CD14-positive monocyte (primary cell): ENCODE data around the gene FGFR3. TPM values are rescaled to one million over a fixed set of nuclear protein-coding genes. Genes with fewer than 3 reads are reported as not detected.

Experiments used
- DNase-seq, 3 donors: peaks; one replicate each; pipeline ENCODE4 v3.0.0-alpha.2; 2011 to 2022
- H2AFZ ChIP-seq: 2 replicates; pipeline ENCODE4 v1.6.0; 2012; ENCODE audit warnings: mild to moderate bottlenecking, low read depth, low read length, inconsistent platforms; ENCODE audit not compliant: insufficient read depth, poor library complexity, severe bottlenecking
- H3K27ac ChIP-seq, 2 donors: 1 replicate in 1 of 2; 2 replicates in 1 of 2; pipeline ENCODE4 v1.5.1; 2012 to 2013; ENCODE audit warnings: low read length in 2 of 2, control low read depth in 1 of 2, inconsistent platforms in 1 of 2, low read depth in 1 of 2, mild to moderate bottlenecking in 1 of 2
- H3K27me3 ChIP-seq, 2 donors: one replicate each; pipeline versions ENCODE4 v1.6.0 to v1.6.1; 2011 to 2013; ENCODE audit warnings: low read length in 2 of 2; ENCODE audit not compliant: control insufficient read depth in 2 of 2, insufficient read depth in 2 of 2
- H3K36me3 ChIP-seq, 2 donors: replicated peaks in 1 of 2; 1 replicate in 1 of 2; 2 replicates in 1 of 2; pipeline versions ENCODE4 v1.5.1 to v1.6.1; 2012 to 2013; ENCODE audit warnings: low read length in 2 of 2, control low read depth in 1 of 2, inconsistent platforms in 1 of 2, mild to moderate bottlenecking in 1 of 2; ENCODE audit not compliant: insufficient read depth in 2 of 2, control insufficient read depth in 1 of 2
- H3K4me1 ChIP-seq, 2 donors: 1 replicate in 1 of 2; 2 replicates in 1 of 2; pipeline versions ENCODE4 v1.5.1 to v1.6.1; 2012 to 2013; ENCODE audit warnings: low read length in 2 of 2, control low read depth in 1 of 2, inconsistent platforms in 1 of 2, mild to moderate bottlenecking in 1 of 2, moderate library complexity in 1 of 2; ENCODE audit not compliant: insufficient read depth in 2 of 2, control insufficient read depth in 1 of 2
- H3K4me2 ChIP-seq: replicated peaks from 2 replicates; pipeline ENCODE3; 2012; ENCODE audit warnings: low read length, moderate library complexity, mild to moderate bottlenecking; ENCODE audit not compliant: poor library complexity, severe bottlenecking; ENCODE audit errors: extremely low read depth
- H3K4me3 ChIP-seq, 3 experiments: fragments of 200-600 bp in 1 of 3; sonication (generic) in 1 of 3; replicated peaks in 1 of 3; 1 replicate in 2 of 3; 2 replicates in 1 of 3; pipeline ENCODE4 v1.5.1; 2011 to 2013; ENCODE audit warnings: low read length in 3 of 3, mild to moderate bottlenecking in 3 of 3, control low read depth in 2 of 3, low read depth in 2 of 3, inconsistent platforms in 1 of 3, moderate library complexity in 1 of 3
- H3K79me2 ChIP-seq: 2 replicates; pipeline ENCODE4 v1.6.0; 2012; ENCODE audit warnings: mild to moderate bottlenecking, control low read depth, inconsistent platforms, low read length, moderate library complexity; ENCODE audit not compliant: insufficient read depth
- H3K9ac ChIP-seq: 2 replicates; pipeline ENCODE4 v1.6.0; 2017; ENCODE audit warnings: low read length, mild to moderate bottlenecking; ENCODE audit not compliant: insufficient read depth, poor library complexity, severe bottlenecking
- H3K9me3 ChIP-seq, 2 donors: replicated peaks in 1 of 2; 1 replicate in 1 of 2; 2 replicates in 1 of 2; pipeline versions ENCODE4 v1.5.1 to v1.6.1; 2012 to 2013; ENCODE audit warnings: low read length in 2 of 2, control low read depth in 1 of 2; ENCODE audit not compliant: control insufficient read depth in 1 of 2, insufficient read depth in 1 of 2
- H4K20me1 ChIP-seq: 2 replicates; pipeline ENCODE4 v1.6.0; 2012; ENCODE audit warnings: mild to moderate bottlenecking, low read length, control low read depth, moderate library complexity; ENCODE audit not compliant: insufficient read depth
- H3K27ac Mint-ChIP-seq, 7 donors: one replicate each; pipeline ENCODE4 v1.8.0; 2020; ENCODE audit warnings: mild to moderate bottlenecking in 7 of 7, mixed read lengths in 7 of 7, moderate library complexity in 6 of 7, inconsistent platforms in 2 of 7
- H3K27me3 Mint-ChIP-seq, 3 donors: one replicate each; pipeline ENCODE4 v1.8.0; 2021 to 2022; ENCODE audit warnings: low read depth in 3 of 3, mild to moderate bottlenecking in 3 of 3, mixed read lengths in 3 of 3, moderate library complexity in 3 of 3, inconsistent platforms in 1 of 3
- H3K36me3 Mint-ChIP-seq, 2 donors: one replicate each; pipeline ENCODE4 v1.8.0; 2020; ENCODE audit warnings: mixed read lengths in 2 of 2, inconsistent platforms in 1 of 2, mild to moderate bottlenecking in 1 of 2
- H3K4me1 Mint-ChIP-seq: one replicate; pipeline ENCODE4 v1.8.0; 2020; ENCODE audit warnings: mild to moderate bottlenecking, mixed read lengths
- H3K4me3 Mint-ChIP-seq, 2 donors: one replicate each; pipeline ENCODE4 v1.8.0; 2020; ENCODE audit warnings: mild to moderate bottlenecking in 2 of 2, mixed read lengths in 2 of 2, moderate library complexity in 1 of 2
- H3K9me3 Mint-ChIP-seq, 7 donors: one replicate each; pipeline ENCODE4 v1.8.0; 2020 to 2022; ENCODE audit warnings: mixed read lengths in 7 of 7, mild to moderate bottlenecking in 6 of 7, moderate library complexity in 6 of 7, inconsistent platforms in 2 of 7
- WGBS: methylation state at CpG from one replicate; pipeline ENCODE4 v1.1.5; 2013; ENCODE audit warnings: missing lambda C conversion rate; ENCODE audit not compliant: insufficient coverage; 5-methylcytosine and 5-hydroxymethylcytosine counted together
- intact Hi-C, 2 donors: fragments of 100-400 bp; cut with micrococcal nuclease; formaldehyde crosslinking; loops; one replicate each; pipeline versions ENCODE4 v1.15.0 to v1.15.1; 2023
- polyA plus RNA-seq, 3 donors: library from polyadenylated mRNA; depleted of rRNA in 1 of 3; unstranded in 2 of 3; stranded (reverse) in 1 of 3; fragments of 300-500 nt in 2 of 3; fragments of >200 nt in 1 of 3; fragmentation: Illumina TruSeq in 2 of 3; gene quantifications; 1 replicate in 2 of 3; 2 replicates in 1 of 3; pipeline ENCODE4 v1.2.3, GENCODE V29; 2012 to 2021
- TF ChIP-seq, protein P1 (sequence below): fragments of 200-600 bp; IDR thresholded peaks from one replicate; pipeline ENCODE4 v1.8.0; 2022; ENCODE audit warnings: antibody characterized with exemption, mild to moderate bottlenecking

Gene FGFR3
- polyA plus RNA-seq, 3 donors: 0.07 TPM; not detected in 2

DNA sequence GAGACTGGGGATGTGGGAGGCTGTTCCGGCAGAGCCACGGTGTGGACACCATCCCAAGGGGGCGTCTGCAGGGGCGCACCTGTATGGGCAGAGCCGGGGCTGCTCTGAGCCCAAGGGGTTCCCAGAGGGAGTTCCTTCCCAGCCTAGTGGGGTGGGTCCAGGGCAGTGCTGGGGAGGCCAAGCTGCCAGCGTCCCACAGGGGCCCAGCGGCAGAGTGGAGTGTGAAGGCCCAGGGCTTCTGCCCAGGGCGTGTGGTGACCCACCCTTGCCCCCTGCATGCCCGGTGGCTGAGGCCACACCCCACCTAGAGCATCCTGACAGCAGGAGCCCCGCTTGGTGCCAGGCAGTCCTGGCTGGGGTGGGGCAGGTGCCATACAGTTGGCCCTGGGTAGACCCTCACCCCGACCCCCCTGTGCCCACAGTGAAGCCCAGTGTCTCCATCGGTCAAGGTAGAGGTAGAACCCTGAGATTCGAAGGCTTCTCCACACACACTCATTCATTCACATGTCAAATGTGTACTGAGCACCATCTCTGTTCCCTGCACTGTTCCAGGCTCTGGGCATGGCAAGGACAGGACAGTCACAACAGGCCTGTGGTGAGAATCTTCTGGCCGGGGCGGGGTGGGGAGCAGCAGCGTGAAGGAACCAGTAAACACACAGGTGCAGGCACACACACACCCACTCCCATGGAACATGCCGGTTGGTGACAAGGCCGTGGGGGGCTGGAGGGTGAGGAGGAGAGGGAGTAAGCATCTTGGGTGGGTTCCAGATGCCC, 42.5 kb upstream of the FGFR3 start:
- intact Hi-C loops: loop anchor here in 1 of 2 donors (5.0 kb wide), 1 partner anchor 57 kb away; no protein-coding TSS in a partner anchor
- Mint-ChIP-seq H3K9me3 (peaks cover 0 to 4% (median 0%) of the 10 kb centered on the region in 7 donors), H3K4me3 (no peak overlapping the region), H3K4me1 (peaks cover 10% of the 10 kb centered on the region), H3K27ac (no peak overlapping the region), H3K36me3 (peaks cover 0 to 2% of the 10 kb centered on the region in 2 donors), H3K27me3 (peaks cover 0 to 6% (median 2%) of the 10 kb centered on the region in 3 donors)
- peaks cover 0 to 2% of the 10 kb centered on the region in 2 donors for H3K36me3 ChIP-seq
- H2AFZ ChIP-seq: no peak overlapping the region
- no peak overlapping the region for H3K27ac ChIP-seq
- H3K27me3 ChIP-seq: peaks cover 0 to 6% of the 10 kb centered on the region in 2 donors
- TF ChIP-seq, protein P1, sequence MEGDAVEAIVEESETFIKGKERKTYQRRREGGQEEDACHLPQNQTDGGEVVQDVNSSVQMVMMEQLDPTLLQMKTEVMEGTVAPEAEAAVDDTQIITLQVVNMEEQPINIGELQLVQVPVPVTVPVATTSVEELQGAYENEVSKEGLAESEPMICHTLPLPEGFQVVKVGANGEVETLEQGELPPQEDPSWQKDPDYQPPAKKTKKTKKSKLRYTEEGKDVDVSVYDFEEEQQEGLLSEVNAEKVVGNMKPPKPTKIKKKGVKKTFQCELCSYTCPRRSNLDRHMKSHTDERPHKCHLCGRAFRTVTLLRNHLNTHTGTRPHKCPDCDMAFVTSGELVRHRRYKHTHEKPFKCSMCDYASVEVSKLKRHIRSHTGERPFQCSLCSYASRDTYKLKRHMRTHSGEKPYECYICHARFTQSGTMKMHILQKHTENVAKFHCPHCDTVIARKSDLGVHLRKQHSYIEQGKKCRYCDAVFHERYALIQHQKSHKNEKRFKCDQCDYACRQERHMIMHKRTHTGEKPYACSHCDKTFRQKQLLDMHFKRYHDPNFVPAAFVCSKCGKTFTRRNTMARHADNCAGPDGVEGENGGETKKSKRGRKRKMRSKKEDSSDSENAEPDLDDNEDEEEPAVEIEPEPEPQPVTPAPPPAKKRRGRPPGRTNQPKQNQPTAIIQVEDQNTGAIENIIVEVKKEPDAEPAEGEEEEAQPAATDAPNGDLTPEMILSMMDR: no peak
- no peak for DNase-seq
- peaks cover 26 to 29% of the 10 kb centered on the region in 2 donors for H3K4me1 ChIP-seq
- H3K9ac ChIP-seq: no peak overlapping the region
- no peaks in the 10 kb centered on the region for H3K79me2 ChIP-seq
- H3K9me3 ChIP-seq: no peaks in the 10 kb centered on the region
- no peak overlapping the region for H3K4me3 ChIP-seq
- no peak overlapping the region for H3K4me2 ChIP-seq
- 92% methylated on average over 6 of the region's 18 CpGs for WGBS
- peaks cover 5% of the 10 kb centered on the region for H4K20me1 ChIP-seq

DNA sequence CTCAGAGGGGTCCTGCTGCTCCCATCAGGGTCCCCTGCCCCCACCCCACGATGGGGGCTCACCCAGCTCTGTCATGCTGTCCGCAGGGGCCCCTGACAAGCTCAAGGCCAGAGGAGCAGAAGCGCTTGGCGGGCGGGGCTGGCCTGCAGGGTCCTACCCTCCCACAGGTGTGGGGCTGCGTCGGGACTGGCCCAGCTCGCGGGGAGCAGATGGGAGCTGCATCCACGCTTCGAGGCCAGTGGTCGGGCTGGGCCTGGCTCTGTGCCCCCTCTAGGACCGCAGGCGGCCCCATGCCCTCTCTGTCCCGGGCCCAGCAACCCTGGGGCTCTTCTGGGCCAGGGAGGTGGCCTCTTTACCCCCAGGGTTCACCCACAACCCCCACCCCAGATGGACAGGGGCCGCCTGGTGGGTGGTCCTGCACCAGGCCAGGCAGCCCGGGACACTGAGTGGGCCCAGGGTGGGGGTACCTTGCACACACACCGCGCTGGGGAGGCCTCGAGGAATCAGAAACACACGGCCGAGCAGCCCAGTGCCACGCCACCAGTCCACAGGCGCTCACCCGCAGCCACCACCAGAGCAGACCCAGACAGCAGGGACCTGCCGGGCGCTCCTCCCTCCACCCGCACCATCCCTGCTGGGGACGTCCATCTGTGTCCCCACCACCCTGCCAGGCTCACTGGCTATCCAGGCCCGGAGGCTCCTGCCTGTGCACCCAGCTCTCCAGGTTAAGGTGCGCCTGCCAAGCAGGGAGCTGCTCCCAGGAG, 41.8 kb upstream of the FGFR3 start:
- Mint-ChIP-seq H3K4me1 (peaks cover 10% of the 10 kb centered on the region), H3K27ac (no peak overlapping the region), H3K27me3 (peaks cover 0 to 6% (median 2%) of the 10 kb centered on the region in 3 donors), H3K9me3 (peaks cover 0 to 4% (median 0%) of the 10 kb centered on the region in 7 donors), H3K36me3 (no peaks in the 10 kb centered on the region), H3K4me3 (no peak overlapping the region)
- Histone ChIP-seq H3K27me3 (peaks cover 0 to 6% of the 10 kb centered on the region in 2 donors), H4K20me1 (no peaks in the 10 kb centered on the region), H3K9me3 (no peaks in the 10 kb centered on the region), H3K4me1 (peaks cover 26 to 29% of the 10 kb centered on the region in 2 donors), H3K4me3 (no peak overlapping the region), H3K36me3 (no peaks in the 10 kb centered on the region), H2AFZ (peak overlapping the region; percentile 95), H3K9ac (peak overlapping the region; percentile 74), H3K27ac (no peak overlapping the region), H3K79me2 (no peaks in the 10 kb centered on the region), H3K4me2 (no peak overlapping the region)
- no peak for DNase-seq
- intact Hi-C loops: loop anchor here in 1 of 2 donors (5.0 kb wide), 1 partner anchor 56 kb away; no protein-coding TSS in a partner anchor
- TF ChIP-seq, protein P1: no peak
- 92% methylated on average over 27 of the region's 31 CpGs for WGBS
